ENCODE measurements around the gene DPF3.

Gene DPF3

GRCh38 chr14:72614891-72615415, 278.9 kb downstream of the DPF3 start:
- no peak overlapping the region for H3K4me3 ChIP-seq (ENCODE audit: low read depth, low read length)
- no peak for DNase-seq (ENCODE audit: low read depth)
- in situ Hi-C loops (cut with HindIII; ENCODE audit: low sequenced_read_pairs), result no loop called here
- no peak for TF ChIP-seq CTCF (IDR thresholded peaks at IDR 0.05; ENCODE audit: low read depth, low read length, missing control alignments)

GRCh38 chr14:72614365-72614764, 279.5 kb downstream of the DPF3 start:
- TF ChIP-seq CTCF (IDR thresholded peaks at IDR 0.05; ENCODE audit: low read depth, low read length, missing control alignments), result no peak
- in situ Hi-C loops (cut with HindIII; ENCODE audit: low sequenced_read_pairs), result no loop called here
- no peak overlapping the region for H3K4me3 ChIP-seq (ENCODE audit: low read depth, low read length)
- no peak for DNase-seq (ENCODE audit: low read depth)

- in situ Hi-C loops (cut with HindIII; ENCODE audit: low sequenced_read_pairs), result no loop called here
- no peak for TF ChIP-seq CTCF (IDR thresholded peaks at IDR 0.05; ENCODE audit: low read depth, low read length, missing control alignments)
- DNase-seq (ENCODE audit: low read depth), result no peak
- no peak overlapping the region for H3K4me3 ChIP-seq (ENCODE audit: low read depth, low read length)
These were observed 280.0 kb downstream of the DPF3 start for GRCh38 chr14:72613975-72614319.

- no peak for DNase-seq (ENCODE audit: low read depth)
- TF ChIP-seq CTCF (IDR thresholded peaks at IDR 0.05; ENCODE audit: low read depth, low read length, missing control alignments), result no peak
- no peak overlapping the region for H3K4me3 ChIP-seq (ENCODE audit: low read depth, low read length)
- in situ Hi-C loops (cut with HindIII; ENCODE audit: low sequenced_read_pairs), result no loop called here
These were observed 280.5 kb downstream of the DPF3 start for GRCh38 chr14:72613231-72613974.

- in situ Hi-C loops (cut with HindIII; ENCODE audit: low sequenced_read_pairs), result no loop called here
- no peak overlapping the region for H3K4me3 ChIP-seq (ENCODE audit: low read depth, low read length)
- DNase-seq (ENCODE audit: low read depth), result no peak
- TF ChIP-seq CTCF (IDR thresholded peaks at IDR 0.05; ENCODE audit: low read depth, low read length, missing control alignments), result no peak
These were observed 281.9 kb downstream of the DPF3 start for GRCh38 chr14:72612041-72612440.

- in situ Hi-C loops (cut with HindIII; ENCODE audit: low sequenced_read_pairs), result no loop called here
- no peak for DNase-seq (ENCODE audit: low read depth)
- TF ChIP-seq CTCF (IDR thresholded peaks at IDR 0.05; ENCODE audit: low read depth, low read length, missing control alignments), result no peak
- no peak overlapping the region for H3K4me3 ChIP-seq (ENCODE audit: low read depth, low read length)
These were observed 282.4 kb downstream of the DPF3 start for GRCh38 chr14:72611506-72611905.
